Measurements from ENCODE around the gene RAB37.

The RAB37 gene

DNA sequence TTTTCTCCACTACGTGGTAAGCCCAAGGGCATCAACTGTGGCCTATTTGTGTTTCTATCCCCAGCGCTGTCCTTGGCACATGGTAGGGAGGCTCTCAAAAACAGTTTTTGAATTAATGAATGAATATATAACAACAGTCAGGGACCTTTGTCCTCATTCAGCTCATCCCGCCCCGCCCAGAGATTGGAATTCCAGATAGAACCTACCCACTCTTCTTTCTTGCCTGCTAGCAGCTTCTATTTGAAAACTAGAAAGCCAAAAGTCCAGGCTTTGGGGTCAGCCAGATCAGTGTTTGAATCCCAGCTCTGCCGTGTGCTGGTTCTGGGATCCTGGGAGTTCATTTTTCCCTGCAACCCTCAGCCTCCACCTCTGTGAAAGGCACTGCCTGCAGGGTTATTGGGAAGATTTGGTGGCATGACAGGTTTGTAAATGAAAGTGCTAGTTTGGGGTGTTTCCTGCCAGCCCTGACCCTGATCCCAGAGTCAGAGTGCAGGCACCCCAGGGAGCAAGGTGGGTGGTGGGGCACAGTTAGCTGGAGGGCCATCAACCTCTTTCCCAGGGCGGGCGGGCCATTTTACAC is 15.9 kb downstream of the RAB37 start:
- DNase-seq (ENCODE audit: low read depth in 2 of 2): no peak
- TF ChIP-seq, protein P1, sequence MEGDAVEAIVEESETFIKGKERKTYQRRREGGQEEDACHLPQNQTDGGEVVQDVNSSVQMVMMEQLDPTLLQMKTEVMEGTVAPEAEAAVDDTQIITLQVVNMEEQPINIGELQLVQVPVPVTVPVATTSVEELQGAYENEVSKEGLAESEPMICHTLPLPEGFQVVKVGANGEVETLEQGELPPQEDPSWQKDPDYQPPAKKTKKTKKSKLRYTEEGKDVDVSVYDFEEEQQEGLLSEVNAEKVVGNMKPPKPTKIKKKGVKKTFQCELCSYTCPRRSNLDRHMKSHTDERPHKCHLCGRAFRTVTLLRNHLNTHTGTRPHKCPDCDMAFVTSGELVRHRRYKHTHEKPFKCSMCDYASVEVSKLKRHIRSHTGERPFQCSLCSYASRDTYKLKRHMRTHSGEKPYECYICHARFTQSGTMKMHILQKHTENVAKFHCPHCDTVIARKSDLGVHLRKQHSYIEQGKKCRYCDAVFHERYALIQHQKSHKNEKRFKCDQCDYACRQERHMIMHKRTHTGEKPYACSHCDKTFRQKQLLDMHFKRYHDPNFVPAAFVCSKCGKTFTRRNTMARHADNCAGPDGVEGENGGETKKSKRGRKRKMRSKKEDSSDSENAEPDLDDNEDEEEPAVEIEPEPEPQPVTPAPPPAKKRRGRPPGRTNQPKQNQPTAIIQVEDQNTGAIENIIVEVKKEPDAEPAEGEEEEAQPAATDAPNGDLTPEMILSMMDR (IDR thresholded peaks at IDR 0.05; ENCODE audit: low read depth, low read length): no peak
- no peak overlapping the region for H3K4me3 ChIP-seq (replicated peaks in 1 of 2; ENCODE audit: low read depth in 2 of 2, low read length in 2 of 2)

DNA sequence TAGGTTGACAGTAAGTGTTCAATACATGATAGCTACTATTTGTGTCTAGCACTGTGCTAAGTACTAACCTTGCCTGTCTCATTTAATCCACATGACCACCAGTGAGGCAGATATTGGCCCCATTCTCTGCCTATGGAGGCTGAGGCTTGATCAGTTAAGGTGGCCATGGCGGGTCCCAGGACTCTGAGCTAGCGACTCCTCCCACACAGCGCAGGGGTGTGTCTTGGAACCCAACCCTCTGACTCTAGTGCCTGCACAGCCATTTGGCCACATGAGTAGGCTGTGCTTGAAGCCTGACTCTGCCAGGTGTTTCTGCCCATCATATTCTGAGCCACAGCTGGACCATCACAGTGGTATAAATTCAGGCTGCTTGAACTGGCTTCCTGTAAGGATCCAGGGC is 17.8 kb downstream of the RAB37 start:
- no peak overlapping the region for H3K4me3 ChIP-seq (replicated peaks in 1 of 2; ENCODE audit: low read depth in 2 of 2, low read length in 2 of 2)
- TF ChIP-seq, protein P1 (IDR thresholded peaks at IDR 0.05; ENCODE audit: low read depth, low read length): no peak
- DNase-seq (ENCODE audit: low read depth in 2 of 2): no peak

DNA sequence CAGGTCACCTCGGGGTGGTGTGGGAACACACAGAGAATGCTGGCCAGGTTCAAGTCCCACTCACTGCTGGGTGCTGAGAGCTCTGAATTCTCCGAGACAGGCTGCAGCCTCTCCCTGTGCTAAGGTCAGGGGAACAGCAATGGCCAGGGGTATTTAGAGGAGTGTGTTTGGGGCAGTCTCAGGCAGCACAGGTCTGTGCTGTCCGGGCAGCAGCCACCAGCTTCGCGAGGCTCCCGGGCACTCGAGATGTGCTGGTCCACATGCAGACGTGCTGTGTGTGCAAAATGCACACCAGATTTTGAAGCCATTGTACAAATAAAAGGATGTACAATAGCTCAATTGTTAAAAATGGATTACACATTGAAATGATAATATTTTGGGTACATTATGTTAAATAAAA is 18.5 kb downstream of the RAB37 start:
- no peak overlapping the region for H3K4me3 ChIP-seq (replicated peaks in 1 of 2; ENCODE audit: low read depth in 2 of 2, low read length in 2 of 2)
- TF ChIP-seq, protein P1 (IDR thresholded peaks at IDR 0.05; ENCODE audit: low read depth, low read length): no peak
- DNase-seq (ENCODE audit: low read depth in 2 of 2): no peak

DNA sequence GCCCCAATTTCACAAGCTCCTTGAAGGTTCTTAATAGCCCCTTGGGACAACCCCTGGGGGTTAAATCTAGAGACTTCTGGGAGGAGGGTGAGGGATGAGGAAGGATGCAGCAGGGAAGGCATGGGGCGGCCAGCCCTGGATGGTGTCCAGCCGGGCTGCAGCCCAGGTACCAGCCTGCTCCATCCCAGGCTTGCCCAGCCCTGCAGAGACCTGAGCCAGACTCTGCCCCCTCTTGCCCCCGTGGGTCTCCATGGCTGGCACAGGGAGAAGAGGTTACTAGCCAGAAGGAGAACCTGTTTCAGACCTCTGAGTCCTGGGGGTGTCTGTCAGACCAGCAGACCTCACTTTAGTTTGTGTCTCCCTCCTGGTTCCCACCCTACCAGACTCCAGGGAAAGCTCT is 19.8 kb downstream of the RAB37 start:
- no peak for DNase-seq (ENCODE audit: low read depth in 2 of 2)
- no peak overlapping the region for H3K4me3 ChIP-seq (replicated peaks in 1 of 2; ENCODE audit: low read depth in 2 of 2, low read length in 2 of 2)
- TF ChIP-seq, protein P1 (IDR thresholded peaks at IDR 0.05; ENCODE audit: low read depth, low read length): no peak

DNA sequence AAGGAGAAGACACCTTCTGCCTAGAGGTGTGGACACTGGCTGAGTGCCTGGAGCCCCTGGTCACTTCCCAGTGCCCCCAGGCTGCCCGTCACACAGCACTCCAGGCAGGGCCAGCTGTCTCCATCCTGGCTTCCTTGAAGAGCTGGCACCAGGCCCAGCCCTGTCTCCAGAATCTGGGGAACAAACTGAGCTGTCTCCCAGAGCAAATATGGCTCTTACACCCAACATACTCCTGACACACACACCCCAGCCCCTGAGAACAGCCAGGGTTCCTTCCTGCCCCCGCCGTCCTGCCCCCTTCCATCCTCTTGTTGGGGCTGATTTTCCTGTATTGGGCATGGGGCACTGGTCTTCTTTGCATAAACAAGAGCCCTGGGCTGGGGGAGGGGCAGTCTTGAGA is 20.4 kb downstream of the RAB37 start:
- TF ChIP-seq, protein P1 (IDR thresholded peaks at IDR 0.05; ENCODE audit: low read depth, low read length): no peak
- H3K4me3 ChIP-seq (replicated peaks in 1 of 2; ENCODE audit: low read depth in 2 of 2, low read length in 2 of 2): peak overlapping the region in 1 of 2 donors; percentile 8

DNA sequence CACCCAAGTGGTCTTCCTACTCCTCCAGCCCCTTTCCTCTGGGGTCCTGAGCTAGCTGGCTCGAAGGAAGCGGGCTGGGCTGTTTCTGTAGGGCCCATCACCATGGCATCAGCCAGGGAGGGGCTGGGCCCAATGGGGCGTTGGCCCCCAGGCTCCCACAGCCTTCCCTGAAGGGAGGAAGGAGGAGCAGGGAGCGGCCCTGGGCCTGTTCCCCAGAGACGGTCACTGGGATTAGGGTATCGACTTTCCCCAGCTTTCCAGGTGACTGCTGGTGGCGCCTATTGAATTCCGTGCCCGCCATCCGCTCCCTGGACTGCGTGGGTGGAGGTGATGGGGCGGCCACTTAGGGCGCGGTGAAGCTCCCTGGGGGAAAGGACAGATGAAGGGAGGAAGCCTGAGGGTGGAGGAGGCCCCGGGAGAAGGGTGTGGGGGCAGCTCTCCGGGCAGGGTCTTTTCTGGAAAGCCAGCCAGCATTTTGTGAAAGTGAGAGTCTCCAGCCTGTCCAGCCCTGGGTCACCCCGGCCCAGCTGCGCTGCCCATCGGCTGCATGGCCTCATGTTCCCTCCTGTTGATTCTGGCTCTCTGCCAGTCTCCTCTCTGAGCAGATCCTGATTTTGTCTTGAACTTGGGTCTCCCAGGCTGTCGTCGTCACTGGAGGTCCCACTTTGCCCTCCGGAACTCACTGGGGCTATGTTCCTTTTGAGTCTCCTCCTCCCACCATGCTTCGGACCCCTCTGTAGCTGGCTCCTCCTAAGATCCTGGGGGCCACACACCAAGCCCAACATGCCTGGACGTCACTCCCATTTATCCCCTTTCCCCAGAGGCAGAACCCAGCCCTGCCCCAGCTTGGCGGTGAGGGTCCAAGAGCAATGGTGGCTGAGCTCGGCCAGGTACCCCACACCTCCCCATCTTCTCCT is 21.1 kb downstream of the RAB37 start:
- TF ChIP-seq, protein P1 (IDR thresholded peaks at IDR 0.05; ENCODE audit: low read depth, low read length): no peak
- H3K4me3 ChIP-seq (replicated peaks in 1 of 2; ENCODE audit: low read depth in 2 of 2, low read length in 2 of 2): no peak overlapping the region
- peak; percentile 51 to 53 for DNase-seq (ENCODE audit: low read depth in 2 of 2)

More for the DNA sequence above, 20.4 kb downstream of the RAB37 start:
- no peak for DNase-seq (ENCODE audit: low read depth in 2 of 2)
